A549 (cell line): ENCODE measurements around the gene UBR7.
"Not testable (repeated sequence)": the region's sequence is repeated elsewhere in the genome, so short reads cannot be mapped to it uniquely, and the experiment has no call there.

Source experiments
- CTCF ChIP-seq: fragments of >200 bp; sonication (Bioruptor Twin); formaldehyde crosslinking; IDR thresholded peaks from 3 replicates; pipeline ENCODE4 v1.5.1; 2016
- REST ChIP-seq: fragments of 200-600 bp; sonication (generic); IDR thresholded peaks from 2 replicates; pipeline ENCODE4 v1.6.1; 2016; ENCODE audit warnings: antibody characterized with exemption, mild to moderate bottlenecking, moderate library complexity

GRCh38 chr14:93174731-93175130 lies 32.3 kb upstream of the UBR7 start:
- TF ChIP-seq CTCF, REST: not testable (repeated sequence)
